Measurements from ENCODE around the gene SLC16A3.

Gene SLC16A3

GRCh38 chr17:82236142-82236971 is 7.5 kb downstream of the SLC16A3 start (continued):
- TF ChIP-seq SCRT1 (tag by site-specific recombination; IDR thresholded peaks at IDR 0.05; ENCODE audit: borderline replicate concordance) (peak; percentile 44; the same call in 1 of the 2 replicates), ZNF423 (tag by site-specific recombination; IDR thresholded peaks at IDR 0.05) (peak; percentile 71), ZBTB10 (tag by site-specific recombination; IDR thresholded peaks at IDR 0.05) (peak; percentile 86), ZBTB20 (tag by site-specific recombination; IDR thresholded peaks at IDR 0.05) (0 out of 2 replicates have a peak, but pooled peaks have one; percentile 16), BCL11B (tag by site-specific recombination; IDR thresholded peaks at IDR 0.05; ENCODE audit: low read depth) (peak; percentile 52; the same call in 1 of the 2 replicates), ZSCAN5A (tag by site-specific recombination; IDR thresholded peaks at IDR 0.05) (no peak), ZNF2 (tag by site-specific recombination; IDR thresholded peaks at IDR 0.05) (peak; percentile 73; the same call in 1 of the 2 replicates), ZSCAN30 (tag by site-specific recombination; IDR thresholded peaks at IDR 0.05) (peak; percentile 83), ZNF560 (tag by site-specific recombination; IDR thresholded peaks at IDR 0.05; ENCODE audit: borderline replicate concordance) (no peak), ZFP69B (tag by site-specific recombination; IDR thresholded peaks at IDR 0.05) (no peak; the same call in 1 of the 2 replicates), ZNF112 (tag by site-specific recombination; IDR thresholded peaks at IDR 0.05) (no peak), ZNF623 (tag by site-specific recombination; IDR thresholded peaks at IDR 0.05) (no peak), GLIS1 (tag by site-specific recombination; IDR thresholded peaks at IDR 0.05) (peak; percentile 98), PRDM1 (tag by site-specific recombination; IDR thresholded peaks at IDR 0.05) (no peak), ZNF549 (tag by site-specific recombination; IDR thresholded peaks at IDR 0.05) (no peak), ZNF416 (tag by site-specific recombination; IDR thresholded peaks at IDR 0.05) (no peak), KLF8 (tag by site-specific recombination; IDR thresholded peaks at IDR 0.05) (0 out of 2 replicates have a peak, but pooled peaks have one; percentile 15), ZNF23 (tag by site-specific recombination; IDR thresholded peaks at IDR 0.05; ENCODE audit: borderline replicate concordance) (no peak), YY1 (tag by site-specific recombination; IDR thresholded peaks at IDR 0.05) (no peak), PRDM10 (tag by site-specific recombination; IDR thresholded peaks at IDR 0.05) (0 out of 2 replicates have a peak, but pooled peaks have one; percentile 20), ZNF776 (tag by site-specific recombination; IDR thresholded peaks at IDR 0.05; ENCODE audit: borderline replicate concordance) (no peak), HIC1 (tag by site-specific recombination; IDR thresholded peaks at IDR 0.05) (peak; percentile 98), ZNF561 (tag by site-specific recombination; IDR thresholded peaks at IDR 0.05; ENCODE audit: borderline replicate concordance) (peak; percentile 50; the same call in 1 of the 2 replicates), ZBTB8A (tag by site-specific recombination; IDR thresholded peaks at IDR 0.05) (peak; percentile 80), ZNF362 (tag by site-specific recombination; IDR thresholded peaks at IDR 0.05) (no peak), ZNF366 (tag by site-specific recombination; conservative IDR thresholded peaks at IDR 0.05) (no peak), ZNF558 (tag by site-specific recombination; IDR thresholded peaks at IDR 0.05) (no peak)

Measured in HEK293 (cell line).